ENCODE measurements around the gene CHCHD6.

CHCHD6 gene

DNA sequence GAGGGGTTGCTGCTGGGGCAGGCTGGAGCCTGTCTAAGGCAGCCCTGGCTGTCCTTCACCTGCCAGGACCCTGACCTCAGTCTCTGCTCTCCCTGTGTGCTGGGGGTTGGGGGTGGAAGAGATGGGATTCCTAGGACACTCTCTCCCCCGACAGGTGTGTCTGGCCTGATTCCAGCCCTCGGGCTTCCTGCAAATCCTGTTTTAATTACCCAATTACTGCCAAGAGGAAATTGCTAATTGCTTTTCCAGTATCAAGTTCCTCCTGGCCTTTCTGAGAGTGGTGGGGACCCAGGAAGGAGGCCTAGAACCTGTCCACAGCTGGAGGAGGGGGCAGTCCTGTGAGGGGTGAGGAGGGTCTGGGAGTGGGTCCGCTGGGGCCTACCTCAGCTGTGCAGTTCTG, 294.7 kb downstream of the CHCHD6 start:
- Histone ChIP-seq H3K79me2 (ENCODE audit: low read length) (peaks cover 14% of the 10 kb centered on the region), H3K9me3 (ENCODE audit: insufficient read depth, low read length) (no peaks in the 10 kb centered on the region), H3K27ac (ENCODE audit: low read length) (no peak overlapping the region), H4K20me1 (ENCODE audit: insufficient read depth, low read length) (peaks cover 48% of the 10 kb centered on the region), H3K4me2 (ENCODE audit: low read length) (no peak overlapping the region), H3K27me3 (ENCODE audit: low read depth, low read length) (no peaks in the 10 kb centered on the region), H3K4me3 (ENCODE audit: low read length) (no peak overlapping the region), H3K9ac (ENCODE audit: low read length) (no peak overlapping the region), H2AFZ (ENCODE audit: low read depth, low read length) (no peak overlapping the region), H3K4me1 (ENCODE audit: low read length) (peaks cover 12% of the 10 kb centered on the region), H3K36me3 (replicated peaks; ENCODE audit: low read depth, low read length) (no peaks in the 10 kb centered on the region)
- TF ChIP-seq CTCF (IDR thresholded peaks at IDR 0.05; ENCODE audit: low read depth, low read length) = no peak

GRCh38 chr3:126999383-126999782, 295.3 kb downstream of the CHCHD6 start:
- TF ChIP-seq EZH2phosphoT487 (IDR thresholded peaks at IDR 0.05; ENCODE audit: low read depth) (no peak), CTCF (IDR thresholded peaks at IDR 0.05; ENCODE audit: low read depth, low read length) (no peak)
- Histone ChIP-seq H3K9me3 (ENCODE audit: insufficient read depth, low read length) (no peaks in the 10 kb centered on the region), H3K4me3 (ENCODE audit: low read length) (no peak overlapping the region), H3K79me2 (ENCODE audit: low read length) (peaks cover 13% of the 10 kb centered on the region), H3K36me3 (replicated peaks; ENCODE audit: low read depth, low read length) (no peaks in the 10 kb centered on the region), H3K27me3 (ENCODE audit: low read depth, low read length) (no peaks in the 10 kb centered on the region), H3K27ac (ENCODE audit: low read length) (no peak overlapping the region), H4K20me1 (ENCODE audit: insufficient read depth, low read length) (peaks cover 42% of the 10 kb centered on the region), H3K9ac (ENCODE audit: low read length) (no peak overlapping the region), H3K4me1 (ENCODE audit: low read length) (peaks cover 12% of the 10 kb centered on the region), H2AFZ (ENCODE audit: low read depth, low read length) (no peak overlapping the region), H3K4me2 (ENCODE audit: low read length) (no peak overlapping the region)

GRCh38 chr3:127000119-127000518, 296.1 kb downstream of the CHCHD6 start:
- no peaks in the 10 kb centered on the region for H3K36me3 ChIP-seq (replicated peaks; ENCODE audit: low read depth, low read length)
- H3K9me3 ChIP-seq (ENCODE audit: insufficient read depth, low read length) = no peaks in the 10 kb centered on the region

DNA sequence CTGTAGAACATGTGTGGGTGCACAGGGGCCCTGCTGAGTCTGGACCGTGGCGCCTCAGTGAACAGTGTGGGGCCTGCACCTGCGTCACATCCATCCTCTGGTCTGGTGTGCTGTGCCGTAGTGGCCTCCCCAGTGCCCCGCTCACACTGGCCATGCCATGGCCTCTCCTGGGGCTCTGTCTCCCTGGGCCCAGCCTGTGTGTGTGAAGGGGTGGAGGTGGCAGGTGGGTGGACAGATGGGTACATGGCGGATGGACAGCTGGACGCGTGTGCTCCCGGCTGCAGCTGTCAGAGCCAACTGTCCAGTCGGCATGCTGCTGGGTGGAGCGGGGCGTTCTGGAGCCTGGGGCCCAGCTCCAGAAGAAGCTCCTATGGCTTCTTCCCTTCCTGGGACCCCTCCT, 296.7 kb downstream of the CHCHD6 start:
- Histone ChIP-seq H3K9me3 (ENCODE audit: insufficient read depth, low read length) (no peaks in the 10 kb centered on the region), H4K20me1 (ENCODE audit: insufficient read depth, low read length) (peaks cover 28% of the 10 kb centered on the region), H3K27me3 (ENCODE audit: low read depth, low read length) (no peaks in the 10 kb centered on the region), H3K4me1 (ENCODE audit: low read length) (no peaks in the 10 kb centered on the region), H3K9ac (ENCODE audit: low read length) (no peak overlapping the region), H3K27ac (ENCODE audit: low read length) (no peak overlapping the region), H3K79me2 (ENCODE audit: low read length) (peaks cover 13% of the 10 kb centered on the region), H3K4me2 (ENCODE audit: low read length) (no peak overlapping the region), H3K4me3 (ENCODE audit: low read length) (no peak overlapping the region), H3K36me3 (replicated peaks; ENCODE audit: low read depth, low read length) (no peaks in the 10 kb centered on the region), H2AFZ (ENCODE audit: low read depth, low read length) (no peak overlapping the region)
- no peak for TF ChIP-seq CTCF (IDR thresholded peaks at IDR 0.05; ENCODE audit: low read depth, low read length)
- no peak for TF ChIP-seq EZH2phosphoT487 (IDR thresholded peaks at IDR 0.05; ENCODE audit: low read depth)

More at GRCh38 chr3:127000119-127000518, 296.1 kb downstream of the CHCHD6 start:
- H3K27ac ChIP-seq (ENCODE audit: low read length) = no peak overlapping the region
- H3K27me3 ChIP-seq (ENCODE audit: low read depth, low read length) = no peaks in the 10 kb centered on the region
- peaks cover 34% of the 10 kb centered on the region for H4K20me1 ChIP-seq (ENCODE audit: insufficient read depth, low read length)
- H3K4me1 ChIP-seq (ENCODE audit: low read length) = peaks cover 5% of the 10 kb centered on the region
- TF ChIP-seq EZH2phosphoT487 (IDR thresholded peaks at IDR 0.05; ENCODE audit: low read depth) (no peak), CTCF (IDR thresholded peaks at IDR 0.05; ENCODE audit: low read depth, low read length) (no peak)
- H3K4me2 ChIP-seq (ENCODE audit: low read length) = no peak overlapping the region
- H3K9ac ChIP-seq (ENCODE audit: low read length) = no peak overlapping the region
- no peak overlapping the region for H3K4me3 ChIP-seq (ENCODE audit: low read length)
- no peak overlapping the region for H2AFZ ChIP-seq (ENCODE audit: low read depth, low read length)
- peaks cover 13% of the 10 kb centered on the region for H3K79me2 ChIP-seq (ENCODE audit: low read length)
